GM19193 (cell line): ENCODE results near the gene VEPH1.

Source experiments
- POLR2A ChIP-seq: IDR thresholded peaks from 4 replicates; pipeline ENCODE4 v1.6.1; 2011; ENCODE audit not compliant: insufficient read depth, insufficient read length; ENCODE audit errors: extremely low read depth

Gene VEPH1

DNA sequence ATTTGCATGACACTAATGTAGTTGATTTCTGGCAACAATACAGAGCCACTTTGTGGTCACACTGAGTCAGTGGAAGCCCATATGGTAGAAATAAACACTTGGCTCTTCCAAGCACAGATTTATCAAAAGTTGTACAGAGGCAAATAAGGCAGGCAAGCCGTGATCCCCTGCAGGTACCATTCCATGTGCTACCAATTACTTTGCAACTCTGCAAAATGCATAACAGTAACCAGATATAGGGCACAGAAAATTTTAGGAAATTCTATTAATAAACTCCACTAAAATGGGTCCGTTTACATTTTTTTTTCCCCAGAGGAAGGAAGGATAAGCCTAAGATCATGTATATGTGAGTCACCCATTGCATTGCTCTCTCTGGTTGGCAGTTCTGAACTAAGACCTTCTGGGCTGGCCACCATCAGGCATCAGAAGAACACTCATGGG, 169.6 kb downstream of the VEPH1 start:
- TF ChIP-seq POLR2A, result no peak

DNA sequence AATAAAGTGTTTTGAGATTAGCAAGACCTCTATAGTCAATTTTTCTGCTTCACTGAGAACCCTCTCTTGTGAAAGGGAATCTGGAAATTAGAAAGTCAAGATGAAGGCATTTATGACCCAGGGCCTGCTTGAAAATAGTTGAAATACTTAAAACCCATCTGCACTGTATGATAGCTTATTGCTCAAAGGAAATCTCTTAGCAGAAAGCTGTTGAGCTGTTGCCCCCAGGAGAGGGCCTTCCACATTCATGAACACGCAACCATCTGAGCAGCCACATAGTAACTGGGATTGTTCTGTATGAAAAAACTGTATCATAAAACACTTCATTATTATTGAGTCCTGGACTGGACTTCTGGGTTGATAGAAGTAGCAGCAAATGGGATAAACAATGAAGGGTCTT, 173.0 kb downstream of the VEPH1 start:
- no peak for TF ChIP-seq POLR2A

DNA sequence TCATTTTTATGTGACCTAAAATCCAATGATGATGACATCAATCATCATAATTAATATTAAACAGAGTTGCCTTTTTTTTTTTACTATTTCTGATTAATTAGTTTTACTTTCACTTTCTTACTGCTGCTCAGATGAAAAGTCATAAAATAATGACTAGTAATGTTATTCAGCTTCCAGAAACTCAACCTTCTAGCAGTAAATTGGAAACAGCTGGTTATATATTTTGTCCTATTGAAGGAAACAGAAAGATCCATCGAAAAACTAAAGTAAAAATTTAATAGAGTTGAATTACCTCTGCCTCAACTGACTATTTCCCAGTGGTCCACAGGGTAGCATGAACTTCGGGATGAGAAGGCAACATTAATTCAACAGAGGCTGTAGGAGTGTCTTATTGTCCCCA, 173.7 kb downstream of the VEPH1 start:
- TF ChIP-seq POLR2A, result no peak

DNA sequence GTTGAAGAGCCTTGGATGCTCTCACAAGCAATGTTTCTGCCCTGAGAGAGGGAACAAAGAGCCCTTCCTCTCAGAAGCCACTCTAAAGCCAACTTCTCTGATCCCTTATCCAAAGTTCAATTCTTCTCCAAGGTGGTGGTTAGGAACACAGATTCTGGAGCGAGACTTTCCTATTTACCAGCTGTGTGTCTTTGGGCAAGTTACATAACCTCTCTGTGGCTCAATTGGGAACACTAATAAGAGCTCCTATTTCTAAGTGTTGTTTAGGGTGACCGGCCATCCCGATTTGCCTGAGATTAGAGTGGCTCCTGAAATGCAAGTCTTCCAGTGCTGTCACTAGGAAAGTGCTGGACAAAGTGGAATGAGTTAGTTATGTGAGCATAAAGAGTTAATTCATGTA, 175.4 kb downstream of the VEPH1 start:
- TF ChIP-seq POLR2A, result no peak

DNA sequence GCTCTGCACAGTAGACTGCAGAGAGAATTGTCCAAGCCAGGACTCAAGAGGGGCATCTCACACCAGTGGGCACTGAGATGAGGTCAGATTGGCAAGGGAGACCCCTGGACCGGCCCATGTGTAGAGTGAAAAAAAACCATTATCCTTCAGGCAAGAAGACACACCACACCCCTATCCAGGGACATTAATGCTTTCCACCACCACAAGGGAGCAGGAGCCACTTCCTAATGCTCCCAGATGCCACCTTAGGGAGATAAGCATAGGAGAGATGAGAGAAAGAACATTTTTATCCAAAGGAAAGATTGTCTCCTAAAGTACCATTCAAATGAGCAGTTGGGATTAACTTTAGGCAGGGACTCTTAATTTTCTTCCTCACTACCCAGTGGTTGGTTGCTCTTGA, 176.2 kb downstream of the VEPH1 start:
- TF ChIP-seq POLR2A, result no peak

DNA sequence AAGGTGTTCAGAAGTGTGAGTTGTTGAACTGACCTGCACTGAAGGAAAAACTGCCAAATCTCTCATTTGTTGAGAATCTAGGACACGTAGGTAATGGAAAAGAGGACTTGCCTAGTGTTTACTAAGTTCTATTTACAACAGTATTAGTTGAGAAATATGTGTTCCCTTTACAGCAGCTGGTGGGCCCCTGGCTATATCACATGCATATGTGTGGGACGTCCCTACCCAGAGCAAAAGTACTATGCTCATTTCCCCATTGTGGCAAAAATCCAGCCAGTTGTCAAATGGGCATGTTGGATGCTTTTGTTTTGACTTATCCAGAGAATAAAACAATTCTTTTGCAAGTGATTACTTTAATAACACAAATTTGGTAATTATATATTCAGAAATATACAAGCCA, 179.9 kb downstream of the VEPH1 start:
- no peak for TF ChIP-seq POLR2A

DNA sequence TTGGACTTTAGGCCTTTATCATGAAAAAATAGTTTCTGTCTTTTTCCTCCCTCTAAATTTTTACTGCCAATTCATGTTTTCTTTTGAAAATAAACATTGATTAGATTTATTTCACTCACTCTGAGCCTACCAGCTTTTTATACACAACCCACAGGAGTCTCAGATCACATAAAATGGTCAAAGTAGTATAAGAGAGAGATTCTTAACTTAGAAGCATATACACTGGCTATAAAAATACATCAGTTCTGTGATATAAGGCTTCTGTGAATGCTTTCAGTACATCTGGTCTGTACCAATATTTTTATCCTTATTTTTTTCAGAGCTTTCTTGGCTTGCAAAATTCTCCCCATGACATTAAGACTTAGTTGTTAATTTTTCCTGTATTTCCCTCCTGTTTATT, 183.5 kb downstream of the VEPH1 start:
- TF ChIP-seq POLR2A, result no peak

DNA sequence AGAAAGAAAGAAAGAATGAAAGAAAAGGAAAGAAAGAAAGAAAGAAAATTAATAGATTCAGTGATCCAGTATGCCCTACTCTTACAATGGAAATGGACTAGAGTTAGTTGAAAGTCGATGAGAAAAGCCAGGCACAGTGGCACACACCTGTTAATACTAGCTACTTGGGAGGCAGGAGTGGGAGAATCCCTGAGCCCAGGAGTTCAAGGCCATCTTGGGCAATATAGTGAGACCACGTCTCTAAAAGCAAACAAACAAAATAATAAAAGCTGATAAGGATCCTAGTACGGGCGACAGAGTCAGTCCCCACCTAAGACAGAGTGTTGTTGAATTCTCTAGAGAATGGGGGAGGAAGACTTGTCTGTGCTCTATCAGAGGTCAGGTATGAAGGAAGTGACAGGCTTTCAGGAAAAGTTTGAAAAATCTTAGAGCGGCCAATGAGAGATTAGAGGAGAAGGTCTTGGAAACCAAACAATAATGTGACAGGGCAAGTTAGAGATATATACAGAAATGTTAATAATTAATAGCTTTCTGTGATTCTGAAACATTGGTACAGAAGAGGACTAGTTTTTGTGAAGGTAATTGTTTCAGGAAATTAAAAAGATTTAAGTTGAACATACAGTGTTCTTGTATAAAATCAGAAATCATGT, 184.5 kb downstream of the VEPH1 start:
- no peak for TF ChIP-seq POLR2A

DNA sequence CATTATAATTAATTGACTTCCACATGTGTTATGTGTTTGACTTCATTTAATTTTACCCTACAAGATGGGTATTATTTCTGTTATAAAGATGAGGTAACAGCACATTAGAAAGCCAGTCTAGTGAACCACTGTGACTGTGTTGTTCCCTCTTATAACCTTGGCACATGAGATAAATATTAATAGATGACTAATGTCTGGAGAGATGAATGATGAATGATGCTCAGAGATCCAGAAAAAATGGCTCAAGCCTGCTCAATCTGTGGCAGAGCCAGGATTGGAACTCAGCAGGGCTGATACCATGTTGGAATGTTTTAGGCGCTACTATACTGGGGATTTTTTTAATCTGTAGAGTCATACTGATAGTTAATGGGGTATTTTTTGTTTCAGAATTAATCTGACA, 185.3 kb downstream of the VEPH1 start:
- TF ChIP-seq POLR2A, result no peak

DNA sequence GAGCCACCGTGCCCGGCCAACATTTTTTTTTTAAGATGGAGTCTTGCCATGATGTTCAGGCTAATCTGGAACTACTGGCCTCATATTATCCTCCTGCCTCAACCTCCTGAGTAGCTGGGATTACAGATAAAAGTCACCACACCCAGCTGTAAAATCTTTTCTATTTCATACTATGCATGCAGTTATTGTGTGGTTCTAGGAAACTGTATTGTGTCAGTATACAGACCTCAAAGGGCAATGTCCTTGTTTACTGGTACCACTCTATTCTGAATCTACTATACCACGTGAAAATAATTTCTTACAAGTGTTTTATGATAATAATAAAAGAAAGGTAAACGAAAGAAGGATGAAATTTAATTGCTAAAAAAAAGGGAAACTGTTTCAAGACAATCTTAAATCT, 190.0 kb downstream of the VEPH1 start:
- no peak for TF ChIP-seq POLR2A

DNA sequence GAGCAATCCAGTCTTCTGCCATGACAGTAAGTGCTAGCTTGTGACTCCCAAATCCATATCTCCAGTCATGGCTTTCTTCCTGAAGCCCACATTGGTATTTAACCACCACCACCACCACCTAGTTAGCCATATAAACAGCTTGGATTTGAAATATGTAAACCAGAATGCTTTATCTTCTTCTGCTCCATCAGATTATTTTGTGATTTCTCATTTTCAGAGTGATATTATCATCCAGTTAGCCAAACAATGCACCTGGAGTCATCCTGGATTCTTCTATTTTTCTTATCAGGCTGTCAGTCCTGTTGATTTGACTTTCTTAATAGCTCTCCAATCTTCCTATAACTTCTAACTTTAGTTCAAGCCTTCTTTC, 190.9 kb downstream of the VEPH1 start:
- no peak for TF ChIP-seq POLR2A

DNA sequence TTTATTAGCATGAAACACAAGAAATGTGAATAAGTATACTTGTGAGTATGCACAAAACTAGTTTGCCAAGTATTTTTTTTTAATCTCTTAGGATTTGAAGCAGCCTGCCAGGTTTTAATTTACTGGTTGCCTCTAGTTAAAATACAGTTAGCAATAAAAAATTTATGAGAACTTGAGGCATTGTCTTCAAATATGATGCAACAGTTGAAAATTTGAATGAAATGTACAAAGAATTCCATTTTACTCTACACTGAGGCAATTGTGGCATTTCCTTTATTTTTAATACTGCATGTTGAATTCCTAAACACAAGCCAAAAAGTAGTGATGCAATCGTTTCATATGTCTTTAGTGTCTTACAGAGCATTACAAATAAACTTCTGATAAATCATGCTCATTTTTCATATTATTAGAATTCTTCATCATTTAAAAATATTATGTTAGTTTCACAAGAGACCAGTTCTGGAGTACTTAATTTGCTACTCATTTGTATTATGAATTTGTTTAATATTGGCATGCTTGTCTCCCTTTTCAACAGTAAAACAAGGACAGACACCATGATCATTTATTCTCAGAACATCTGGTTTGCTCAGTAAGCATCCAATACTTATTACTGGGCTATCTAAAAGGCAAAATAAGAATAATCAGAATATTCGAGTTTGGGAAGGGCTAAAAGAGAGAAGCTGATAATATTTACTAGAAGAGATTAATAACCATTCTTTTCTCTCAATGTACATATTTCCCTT, 191.4 kb downstream of the VEPH1 start:
- no peak for TF ChIP-seq POLR2A

DNA sequence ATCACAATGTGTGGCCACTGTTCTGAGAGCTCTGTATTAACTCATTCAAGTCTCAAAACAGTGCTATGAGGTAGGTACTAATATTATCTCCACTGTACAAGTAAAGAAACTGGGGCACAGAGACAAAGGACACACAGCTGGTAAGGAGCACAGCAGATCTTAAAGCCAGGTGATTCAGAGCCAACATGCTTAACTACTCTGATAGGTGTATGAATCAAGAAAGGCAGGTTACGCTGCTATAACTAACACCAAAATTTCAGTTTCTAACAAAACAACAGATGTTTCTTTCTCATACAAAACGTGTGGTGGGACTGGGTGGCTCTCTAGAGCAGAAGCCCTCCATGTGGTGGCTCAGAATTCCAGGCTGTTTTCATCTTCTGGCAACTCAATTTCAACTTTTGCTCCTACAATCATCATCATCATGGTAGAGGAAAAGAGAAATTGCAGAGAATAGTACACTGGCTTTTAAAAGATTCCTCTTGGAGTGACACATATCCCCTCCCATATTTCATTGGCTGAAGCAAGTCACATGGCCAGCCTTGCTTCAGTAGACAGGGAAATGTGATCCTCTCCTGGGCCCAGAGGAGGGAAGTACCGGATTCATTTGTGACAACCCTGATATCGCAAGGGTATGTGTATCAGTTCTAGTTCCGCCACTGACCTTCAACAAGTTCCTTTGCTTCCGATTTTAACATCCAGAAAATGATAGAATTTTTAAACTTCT, 192.7 kb downstream of the VEPH1 start:
- TF ChIP-seq POLR2A, result no peak

DNA sequence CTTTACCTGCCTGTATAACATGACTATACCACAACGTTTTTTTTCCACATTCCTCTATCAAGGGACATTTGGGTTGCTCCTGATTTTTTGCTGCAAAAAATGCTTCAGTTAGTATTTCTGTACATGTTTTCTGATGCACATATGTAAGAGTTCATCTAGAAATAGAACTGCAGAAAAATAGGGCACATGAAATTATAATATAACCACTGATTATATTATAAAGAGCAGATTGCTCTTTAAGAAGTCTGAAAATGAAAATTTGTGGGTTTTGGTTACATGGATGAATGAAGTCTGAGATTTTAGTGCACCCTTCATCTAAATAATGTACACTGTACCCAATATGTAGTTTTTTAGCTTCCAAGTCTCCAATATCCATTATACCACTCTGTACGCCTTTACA, 196.7 kb downstream of the VEPH1 start:
- TF ChIP-seq POLR2A, result no peak

DNA sequence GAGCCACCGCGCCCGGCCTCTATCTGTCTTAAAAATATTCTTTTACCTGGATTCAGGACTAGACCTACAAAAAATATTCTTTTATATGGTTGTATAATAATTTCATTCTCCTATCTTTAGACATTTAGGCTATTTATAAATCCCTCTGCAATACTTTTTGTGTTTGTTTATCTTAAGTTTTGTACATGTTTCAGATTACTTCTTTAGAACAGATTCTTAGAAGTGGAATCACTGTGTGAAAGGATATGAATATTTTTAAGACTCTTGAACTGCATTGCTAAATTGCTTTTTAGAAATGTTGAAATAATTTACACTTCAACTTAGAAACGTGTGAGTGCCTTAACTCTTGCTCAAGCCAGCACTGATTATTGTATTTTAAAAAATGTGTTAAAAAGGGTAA, 197.8 kb downstream of the VEPH1 start:
- TF ChIP-seq POLR2A, result no peak

DNA sequence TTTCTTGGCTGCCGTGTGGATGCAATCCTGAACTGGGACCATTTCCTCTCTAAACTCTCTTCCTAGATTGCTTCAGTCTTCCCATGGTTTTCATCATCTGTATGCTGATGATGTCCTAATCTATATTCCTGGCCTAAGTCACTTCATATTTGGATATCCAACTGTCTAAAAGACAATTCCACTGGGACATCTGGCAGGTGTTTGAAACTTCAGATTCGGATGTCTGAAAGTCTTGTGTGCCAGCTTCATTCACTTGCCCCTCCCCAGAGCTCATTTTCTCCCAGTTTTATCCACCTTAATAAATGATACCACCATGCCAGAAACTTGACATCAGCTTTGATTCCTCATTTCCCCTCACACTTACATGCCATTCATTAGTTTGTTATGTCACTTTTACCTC, 201.5 kb downstream of the VEPH1 start:
- TF ChIP-seq POLR2A, result no peak
